ENCODE results near the gene LRRFIP2. TPM values are rescaled to one million over a fixed set of nuclear protein-coding genes. Genes with fewer than 3 reads are reported as not detected.
"Not testable (repeated sequence)": the region's sequence is repeated elsewhere in the genome, so short reads cannot be mapped to it uniquely, and the experiment has no call there.

LRRFIP2 gene
- polyA plus RNA-seq, 3 donors = 37.6 to 43.2 (median 39.8) TPM

GRCh38 chr3:37053337-37053736 lies 121.0 kb downstream of the LRRFIP2 start:
- DNase-seq (ENCODE audit: extremely low read depth in 1 of 11, low read depth in 9 of 11, low spot score in 4 of 11) = no peak

- no peak for DNase-seq (ENCODE audit: extremely low read depth in 1 of 11, low read depth in 9 of 11, low spot score in 4 of 11)
Observed at GRCh38 chr3:37052860-37053259, 121.5 kb downstream of the LRRFIP2 start.

GRCh38 chr3:37050282-37050681 lies 124.1 kb downstream of the LRRFIP2 start:
- no peak for DNase-seq (ENCODE audit: extremely low read depth in 1 of 11, low read depth in 9 of 11, low spot score in 4 of 11)

GRCh38 chr3:37042712-37043111 lies 131.7 kb downstream of the LRRFIP2 start:
- DNase-seq (ENCODE audit: extremely low read depth in 1 of 11, low read depth in 9 of 11, low spot score in 4 of 11) = not testable (repeated sequence)

GRCh38 chr3:37041546-37042195 lies 132.7 kb downstream of the LRRFIP2 start:
- no peak for DNase-seq (ENCODE audit: extremely low read depth in 1 of 11, low read depth in 9 of 11, low spot score in 4 of 11)

- DNase-seq (ENCODE audit: extremely low read depth in 1 of 11, low read depth in 9 of 11, low spot score in 4 of 11) = no peak
Observed at GRCh38 chr3:37040231-37040630, 134.2 kb downstream of the LRRFIP2 start.

- DNase-seq (ENCODE audit: extremely low read depth in 1 of 11, low read depth in 9 of 11, low spot score in 4 of 11) = no peak
Observed at GRCh38 chr3:37039161-37039846, 135.1 kb downstream of the LRRFIP2 start.

- no peak for DNase-seq (ENCODE audit: extremely low read depth in 1 of 11, low read depth in 9 of 11, low spot score in 4 of 11)
Observed at GRCh38 chr3:37037352-37037751, 137.0 kb downstream of the LRRFIP2 start.

- DNase-seq (ENCODE audit: extremely low read depth in 1 of 11, low read depth in 9 of 11, low spot score in 4 of 11) = no peak
Observed at GRCh38 chr3:37032961-37033360, 141.4 kb downstream of the LRRFIP2 start.

- DNase-seq (ENCODE audit: extremely low read depth in 1 of 11, low read depth in 9 of 11, low spot score in 4 of 11) = no peak
Observed at GRCh38 chr3:37031096-37031682, 143.2 kb downstream of the LRRFIP2 start.

- DNase-seq (ENCODE audit: extremely low read depth in 1 of 11, low read depth in 9 of 11, low spot score in 4 of 11) = no peak
Observed at GRCh38 chr3:37030588-37030987, 143.8 kb downstream of the LRRFIP2 start.

GRCh38 chr3:37029516-37030163 lies 144.7 kb downstream of the LRRFIP2 start:
- DNase-seq (ENCODE audit: extremely low read depth in 1 of 11, low read depth in 9 of 11, low spot score in 4 of 11) = no peak

GRCh38 chr3:37029111-37029510 lies 145.3 kb downstream of the LRRFIP2 start:
- DNase-seq (ENCODE audit: extremely low read depth in 1 of 11, low read depth in 9 of 11, low spot score in 4 of 11) = no peak

- DNase-seq (ENCODE audit: extremely low read depth in 1 of 11, low read depth in 9 of 11, low spot score in 4 of 11) = no peak
Observed at GRCh38 chr3:37028329-37028728, 146.1 kb downstream of the LRRFIP2 start.

GRCh38 chr3:37026851-37027250 lies 147.5 kb downstream of the LRRFIP2 start:
- no peak for DNase-seq (ENCODE audit: extremely low read depth in 1 of 11, low read depth in 9 of 11, low spot score in 4 of 11)

- no peak for DNase-seq (ENCODE audit: extremely low read depth in 1 of 11, low read depth in 9 of 11, low spot score in 4 of 11)
Observed at GRCh38 chr3:37025561-37026335, 148.6 kb downstream of the LRRFIP2 start.

- DNase-seq (ENCODE audit: extremely low read depth in 1 of 11, low read depth in 9 of 11, low spot score in 4 of 11) = no peak
Observed at GRCh38 chr3:37024820-37025405, 149.5 kb downstream of the LRRFIP2 start.

GRCh38 chr3:37024092-37024491 lies 150.3 kb downstream of the LRRFIP2 start:
- no peak for DNase-seq (ENCODE audit: extremely low read depth in 1 of 11, low read depth in 9 of 11, low spot score in 4 of 11)

- no peak for DNase-seq (ENCODE audit: extremely low read depth in 1 of 11, low read depth in 9 of 11, low spot score in 4 of 11)
Observed at GRCh38 chr3:37017683-37018082, 156.7 kb downstream of the LRRFIP2 start.

Measured in renal cortex interstitium (tissue), 11 donors.